Measurements from ENCODE around the gene DLEC1. TPM values are rescaled to one million over a fixed set of nuclear protein-coding genes. Genes with fewer than 3 reads are reported as not detected.
A peak's percentile ranks its signal among the peaks of the same experiment; 100 is the strongest.

The DLEC1 gene
- total and polyA plus RNA-seq, 9 of the 15 experiments (the other 6 are each of a cell fraction or from before 2014, with no cell fraction given): 0.07 to 0.08 TPM; not detected in 7

- TF ChIP-seq, protein P1, sequence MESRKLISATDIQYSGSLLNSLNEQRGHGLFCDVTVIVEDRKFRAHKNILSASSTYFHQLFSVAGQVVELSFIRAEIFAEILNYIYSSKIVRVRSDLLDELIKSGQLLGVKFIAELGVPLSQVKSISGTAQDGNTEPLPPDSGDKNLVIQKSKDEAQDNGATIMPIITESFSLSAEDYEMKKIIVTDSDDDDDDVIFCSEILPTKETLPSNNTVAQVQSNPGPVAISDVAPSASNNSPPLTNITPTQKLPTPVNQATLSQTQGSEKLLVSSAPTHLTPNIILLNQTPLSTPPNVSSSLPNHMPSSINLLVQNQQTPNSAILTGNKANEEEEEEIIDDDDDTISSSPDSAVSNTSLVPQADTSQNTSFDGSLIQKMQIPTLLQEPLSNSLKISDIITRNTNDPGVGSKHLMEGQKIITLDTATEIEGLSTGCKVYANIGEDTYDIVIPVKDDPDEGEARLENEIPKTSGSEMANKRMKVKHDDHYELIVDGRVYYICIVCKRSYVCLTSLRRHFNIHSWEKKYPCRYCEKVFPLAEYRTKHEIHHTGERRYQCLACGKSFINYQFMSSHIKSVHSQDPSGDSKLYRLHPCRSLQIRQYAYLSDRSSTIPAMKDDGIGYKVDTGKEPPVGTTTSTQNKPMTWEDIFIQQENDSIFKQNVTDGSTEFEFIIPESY (CRISPR knock-in tag; IDR thresholded peaks at IDR 0.05): no peak
- TF ChIP-seq RUNX1 (IDR thresholded peaks at IDR 0.05; ENCODE audit: low read depth): no peak
- TF ChIP-seq GABPA (tag; conservative IDR thresholded peaks at IDR 0.05; ENCODE audit: low read depth): peak; percentile 37; the same call in 1 of the 2 replicates
- TF ChIP-seq, protein P2, sequence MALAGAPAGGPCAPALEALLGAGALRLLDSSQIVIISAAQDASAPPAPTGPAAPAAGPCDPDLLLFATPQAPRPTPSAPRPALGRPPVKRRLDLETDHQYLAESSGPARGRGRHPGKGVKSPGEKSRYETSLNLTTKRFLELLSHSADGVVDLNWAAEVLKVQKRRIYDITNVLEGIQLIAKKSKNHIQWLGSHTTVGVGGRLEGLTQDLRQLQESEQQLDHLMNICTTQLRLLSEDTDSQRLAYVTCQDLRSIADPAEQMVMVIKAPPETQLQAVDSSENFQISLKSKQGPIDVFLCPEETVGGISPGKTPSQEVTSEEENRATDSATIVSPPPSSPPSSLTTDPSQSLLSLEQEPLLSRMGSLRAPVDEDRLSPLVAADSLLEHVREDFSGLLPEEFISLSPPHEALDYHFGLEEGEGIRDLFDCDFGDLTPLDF (CRISPR knock-in tag; IDR thresholded peaks at IDR 0.05): no peak
- no peak for TF ChIP-seq MECOM (CRISPR knock-in tag; IDR thresholded peaks at IDR 0.05)
- no peak for TF ChIP-seq VEZF1 (CRISPR knock-in tag; IDR thresholded peaks at IDR 0.05)
- no peak for TF ChIP-seq C11orf30 (IDR thresholded peaks at IDR 0.05; ENCODE audit: low read depth)
- no peak for TF ChIP-seq ZC3H4 (CRISPR knock-in tag; IDR thresholded peaks at IDR 0.05; ENCODE audit: borderline replicate concordance)
- TF ChIP-seq MCM5 (IDR thresholded peaks at IDR 0.05; ENCODE audit: low read depth): no peak
- no peak for TF ChIP-seq MLLT1 (IDR thresholded peaks at IDR 0.05)
- no peak for TF ChIP-seq ZNF436 (CRISPR knock-in tag; IDR thresholded peaks at IDR 0.05)
- TF ChIP-seq, protein P3, sequence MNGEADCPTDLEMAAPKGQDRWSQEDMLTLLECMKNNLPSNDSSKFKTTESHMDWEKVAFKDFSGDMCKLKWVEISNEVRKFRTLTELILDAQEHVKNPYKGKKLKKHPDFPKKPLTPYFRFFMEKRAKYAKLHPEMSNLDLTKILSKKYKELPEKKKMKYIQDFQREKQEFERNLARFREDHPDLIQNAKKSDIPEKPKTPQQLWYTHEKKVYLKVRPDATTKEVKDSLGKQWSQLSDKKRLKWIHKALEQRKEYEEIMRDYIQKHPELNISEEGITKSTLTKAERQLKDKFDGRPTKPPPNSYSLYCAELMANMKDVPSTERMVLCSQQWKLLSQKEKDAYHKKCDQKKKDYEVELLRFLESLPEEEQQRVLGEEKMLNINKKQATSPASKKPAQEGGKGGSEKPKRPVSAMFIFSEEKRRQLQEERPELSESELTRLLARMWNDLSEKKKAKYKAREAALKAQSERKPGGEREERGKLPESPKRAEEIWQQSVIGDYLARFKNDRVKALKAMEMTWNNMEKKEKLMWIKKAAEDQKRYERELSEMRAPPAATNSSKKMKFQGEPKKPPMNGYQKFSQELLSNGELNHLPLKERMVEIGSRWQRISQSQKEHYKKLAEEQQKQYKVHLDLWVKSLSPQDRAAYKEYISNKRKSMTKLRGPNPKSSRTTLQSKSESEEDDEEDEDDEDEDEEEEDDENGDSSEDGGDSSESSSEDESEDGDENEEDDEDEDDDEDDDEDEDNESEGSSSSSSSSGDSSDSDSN (IDR thresholded peaks at IDR 0.05; ENCODE audit: borderline replicate concordance in 1 of 2, low read depth in 2 of 2, low read length in 2 of 2): no peak
- no peak for TF ChIP-seq MCM2 (IDR thresholded peaks at IDR 0.05; ENCODE audit: low read depth)
- no peak for TF ChIP-seq NFATC3 (IDR thresholded peaks at IDR 0.05)
- TF ChIP-seq CHAMP1 (IDR thresholded peaks at IDR 0.05): no peak
- no peak for TF ChIP-seq RB1 (IDR thresholded peaks at IDR 0.05; ENCODE audit: low read depth)
Observed at GRCh38 chr3:38019658-38020341, 19.2 kb upstream of the DLEC1 start (continued).
